ENCODE measurements around the gene FANCD2.
"Not testable (repeated sequence)": the region's sequence is repeated elsewhere in the genome, so short reads cannot be mapped to it uniquely, and the experiment has no call there.

FANCD2 gene

GRCh38 chr3:10026084-10026890 is at the start of gene FANCD2:
Gene FANCD2, plus strand, starts transcription at chr3:10026437. Its CDS starts 2,221 bp downstream, at chr3:10028658.
- peak; percentile 87 for DNase-seq

- peak; percentile 49 for DNase-seq
Observed at GRCh38 chr3:9976721-9977709, 49.2 kb upstream of the FANCD2 start.

- DNase-seq, result no peak
Observed at GRCh38 chr3:9978710-9979305, 47.4 kb upstream of the FANCD2 start.

- no peak for DNase-seq
Observed at GRCh38 chr3:9980251-9980650, 46.0 kb upstream of the FANCD2 start.

- DNase-seq, result no peak
Observed at GRCh38 chr3:9986230-9986725, 40.0 kb upstream of the FANCD2 start.

GRCh38 chr3:9994086-9994844 is 32.0 kb upstream of the FANCD2 start:
- DNase-seq, result no peak

GRCh38 chr3:10000686-10001085 is 25.6 kb upstream of the FANCD2 start:
- DNase-seq, result no peak

GRCh38 chr3:10002951-10003350 is 23.3 kb upstream of the FANCD2 start:
- no peak for DNase-seq

GRCh38 chr3:10004506-10004905 is 21.7 kb upstream of the FANCD2 start:
- no peak for DNase-seq

GRCh38 chr3:10004960-10005564 is 21.2 kb upstream of the FANCD2 start:
- no peak for DNase-seq

- DNase-seq, result no peak
Observed at GRCh38 chr3:10006048-10006761, 20.0 kb upstream of the FANCD2 start.

GRCh38 chr3:10006762-10007090 is 19.5 kb upstream of the FANCD2 start:
- DNase-seq, result no peak

- no peak for DNase-seq
Observed at GRCh38 chr3:10007126-10007782, 19.0 kb upstream of the FANCD2 start.

GRCh38 chr3:10008216-10008587 is 18.0 kb upstream of the FANCD2 start:
- DNase-seq, result not testable (repeated sequence)

GRCh38 chr3:10008588-10009344 is 17.5 kb upstream of the FANCD2 start:
- peak; percentile 77 for DNase-seq

GRCh38 chr3:10010421-10010877 is 15.8 kb upstream of the FANCD2 start:
- no peak for DNase-seq

- peak; percentile 91 for DNase-seq
Observed at GRCh38 chr3:10010878-10011465, 15.3 kb upstream of the FANCD2 start.

GRCh38 chr3:10011631-10012030 is 14.6 kb upstream of the FANCD2 start:
- no peak for DNase-seq

GRCh38 chr3:10012106-10012505 is 14.1 kb upstream of the FANCD2 start:
- DNase-seq, result no peak

Data from NCI-H69 (cell line).